Measurements from ENCODE around the gene RAET1L. TPM values are rescaled to one million over a fixed set of nuclear protein-coding genes. Genes with fewer than 3 reads are reported as not detected.

The RAET1L gene
- polyA plus RNA-seq, 3 donors = not detected

DNA sequence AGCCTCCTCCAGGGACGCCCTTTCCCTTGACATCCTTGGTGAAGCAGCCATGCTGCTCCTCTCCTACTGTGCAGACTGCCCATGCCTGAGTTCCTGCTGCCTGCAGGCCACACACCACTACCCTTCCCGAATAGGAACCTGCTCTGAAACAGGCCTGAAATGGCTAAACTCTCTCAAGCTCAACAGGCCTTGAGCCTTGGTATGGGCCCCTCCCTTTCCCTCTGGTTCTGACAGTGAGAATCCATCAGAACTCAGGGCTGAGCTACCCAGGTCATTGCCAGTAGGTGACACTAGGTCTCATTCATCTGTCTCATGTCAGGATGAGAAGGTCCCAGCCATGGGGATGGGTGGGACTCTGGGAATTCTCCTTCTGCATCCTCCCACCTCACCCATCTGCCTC is 25.7 kb downstream of the RAET1L start:
- TF ChIP-seq, protein P1, sequence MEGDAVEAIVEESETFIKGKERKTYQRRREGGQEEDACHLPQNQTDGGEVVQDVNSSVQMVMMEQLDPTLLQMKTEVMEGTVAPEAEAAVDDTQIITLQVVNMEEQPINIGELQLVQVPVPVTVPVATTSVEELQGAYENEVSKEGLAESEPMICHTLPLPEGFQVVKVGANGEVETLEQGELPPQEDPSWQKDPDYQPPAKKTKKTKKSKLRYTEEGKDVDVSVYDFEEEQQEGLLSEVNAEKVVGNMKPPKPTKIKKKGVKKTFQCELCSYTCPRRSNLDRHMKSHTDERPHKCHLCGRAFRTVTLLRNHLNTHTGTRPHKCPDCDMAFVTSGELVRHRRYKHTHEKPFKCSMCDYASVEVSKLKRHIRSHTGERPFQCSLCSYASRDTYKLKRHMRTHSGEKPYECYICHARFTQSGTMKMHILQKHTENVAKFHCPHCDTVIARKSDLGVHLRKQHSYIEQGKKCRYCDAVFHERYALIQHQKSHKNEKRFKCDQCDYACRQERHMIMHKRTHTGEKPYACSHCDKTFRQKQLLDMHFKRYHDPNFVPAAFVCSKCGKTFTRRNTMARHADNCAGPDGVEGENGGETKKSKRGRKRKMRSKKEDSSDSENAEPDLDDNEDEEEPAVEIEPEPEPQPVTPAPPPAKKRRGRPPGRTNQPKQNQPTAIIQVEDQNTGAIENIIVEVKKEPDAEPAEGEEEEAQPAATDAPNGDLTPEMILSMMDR (IDR thresholded peaks at IDR 0.05) = no peak
- Histone ChIP-seq H3K4me1 (ENCODE audit: control insufficient read depth in 1 of 2, insufficient read depth in 2 of 2, low read length in 2 of 2) (peaks cover 4 to 5% of the 10 kb centered on the region in 2 donors), H4K20me1 (ENCODE audit: insufficient read depth, low read length) (no peaks in the 10 kb centered on the region), H2AFZ (ENCODE audit: insufficient read depth, low read depth, low read length, poor library complexity, severe bottlenecking) (no peak overlapping the region), H3K27ac (ENCODE audit: low read depth in 1 of 2, low read length in 2 of 2) (no peak overlapping the region), H3K36me3 (replicated peaks in 1 of 2; ENCODE audit: control insufficient read depth in 1 of 2, insufficient read depth in 2 of 2, low read length in 2 of 2) (no peaks in the 10 kb centered on the region), H3K79me2 (ENCODE audit: insufficient read depth, low read length) (no peaks in the 10 kb centered on the region), H3K4me3 (replicated peaks in 1 of 3; ENCODE audit: low read depth in 2 of 3, low read length in 3 of 3) (no peak overlapping the region), H3K4me2 (replicated peaks; ENCODE audit: extremely low read depth, low read length, poor library complexity, severe bottlenecking) (no peak overlapping the region), H3K9me3 (replicated peaks in 1 of 2; ENCODE audit: control insufficient read depth in 1 of 2, insufficient read depth in 1 of 2, low read length in 2 of 2) (no peaks in the 10 kb centered on the region), H3K27me3 (ENCODE audit: control insufficient read depth in 2 of 2, insufficient read depth in 2 of 2, low read length in 2 of 2) (peaks cover 10 to 52% of the 10 kb centered on the region in 2 donors), H3K9ac (ENCODE audit: insufficient read depth, low read length, poor library complexity, severe bottlenecking) (no peak overlapping the region)
- Mint-ChIP-seq H3K36me3 (no peaks in the 10 kb centered on the region), H3K27ac (no peak overlapping the region), H3K4me1 (peaks cover 7% of the 10 kb centered on the region), H3K27me3 (ENCODE audit: low read depth in 3 of 3) (peaks cover 37 to 51% (median 40%) of the 10 kb centered on the region in 3 donors), H3K4me3 (no peak overlapping the region), H3K9me3 (peaks cover 0 to 4% (median 0%) of the 10 kb centered on the region in 7 donors)
- intact Hi-C loops (cut with micrococcal nuclease) = no loop called here
- 88% methylated on average over 2 of the region's 2 CpGs for WGBS (ENCODE audit: insufficient coverage)
- DNase-seq = no peak

DNA sequence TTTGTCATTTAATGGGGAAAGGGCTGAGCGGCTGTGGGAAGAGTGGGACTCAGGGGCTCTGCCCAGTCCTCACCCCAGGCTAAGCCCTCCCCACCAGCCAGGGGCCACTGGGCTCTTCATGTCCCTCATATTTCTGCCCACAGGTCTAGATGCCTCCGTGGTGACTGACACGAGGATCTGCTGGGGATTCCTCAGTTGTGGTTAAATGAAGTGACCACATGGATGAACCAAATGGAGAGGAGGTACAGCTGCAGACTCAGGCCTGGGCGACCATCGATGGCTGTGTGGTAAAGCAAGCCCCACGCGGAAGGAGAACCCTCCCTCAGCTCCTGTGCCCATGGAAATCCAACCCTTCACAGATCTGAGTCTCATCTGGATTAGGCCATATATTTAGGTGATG is 29.4 kb downstream of the RAET1L start:
- TF ChIP-seq, protein P1 (IDR thresholded peaks at IDR 0.05) = no peak
- no peaks in the 10 kb centered on the region for H3K79me2 ChIP-seq (ENCODE audit: insufficient read depth, low read length)
- no peak overlapping the region for H3K27ac Mint-ChIP-seq
- H3K4me1 ChIP-seq (ENCODE audit: control insufficient read depth in 1 of 2, insufficient read depth in 2 of 2, low read length in 2 of 2) = peaks cover 2 to 3% of the 10 kb centered on the region in 2 donors
- no peak overlapping the region for H3K4me3 ChIP-seq (replicated peaks in 1 of 3; ENCODE audit: low read depth in 2 of 3, low read length in 3 of 3)
- no peaks in the 10 kb centered on the region for H3K36me3 ChIP-seq (replicated peaks in 1 of 2; ENCODE audit: control insufficient read depth in 1 of 2, insufficient read depth in 2 of 2, low read length in 2 of 2)
- WGBS (ENCODE audit: insufficient coverage) = 68% methylated on average over 2 of the region's 7 CpGs
- peaks cover 0 to 10% of the 10 kb centered on the region in 2 donors for H3K9me3 ChIP-seq (replicated peaks in 1 of 2; ENCODE audit: control insufficient read depth in 1 of 2, insufficient read depth in 1 of 2, low read length in 2 of 2)
- H3K9ac ChIP-seq (ENCODE audit: insufficient read depth, low read length, poor library complexity, severe bottlenecking) = no peak overlapping the region
- H3K9me3 Mint-ChIP-seq = peaks cover 0 to 8% (median 2%) of the 10 kb centered on the region in 7 donors
- no peaks in the 10 kb centered on the region for H4K20me1 ChIP-seq (ENCODE audit: insufficient read depth, low read length)
- peaks cover 4% of the 10 kb centered on the region for H3K4me1 Mint-ChIP-seq
- no peak overlapping the region for H3K4me2 ChIP-seq (replicated peaks; ENCODE audit: extremely low read depth, low read length, poor library complexity, severe bottlenecking)
- peaks cover 40 to 74% of the 10 kb centered on the region in 2 donors for H3K27me3 ChIP-seq (ENCODE audit: control insufficient read depth in 2 of 2, insufficient read depth in 2 of 2, low read length in 2 of 2)
- no peak for DNase-seq
- H3K36me3 Mint-ChIP-seq = no peaks in the 10 kb centered on the region
- no peak overlapping the region for H3K4me3 Mint-ChIP-seq
- H3K27ac ChIP-seq (ENCODE audit: low read depth in 1 of 2, low read length in 2 of 2) = no peak overlapping the region
- intact Hi-C loops (cut with micrococcal nuclease) = no loop called here
- peaks cover 53 to 64% (median 56%) of the 10 kb centered on the region in 3 donors for H3K27me3 Mint-ChIP-seq (ENCODE audit: low read depth in 3 of 3)
- H2AFZ ChIP-seq (ENCODE audit: insufficient read depth, low read depth, low read length, poor library complexity, severe bottlenecking) = no peak overlapping the region
